ENCODE measurements around the gene PLPP7. TPM values are rescaled to one million over a fixed set of nuclear protein-coding genes. Genes with fewer than 3 reads are reported as not detected.
"Not testable (repeated sequence)": the region's sequence is repeated elsewhere in the genome, so short reads cannot be mapped to it uniquely, and the experiment has no call there.

Gene PLPP7
- total RNA-seq, 3 donors from 2014 or later, result not detected

GRCh38 chr9:131260751-131261452, 28.6 kb upstream of the PLPP7 start:
- no peaks in the 10 kb centered on the region for H3K27me3 Mint-ChIP-seq (ENCODE audit: low read depth)
- peaks cover 19% of the 10 kb centered on the region for H3K36me3 Mint-ChIP-seq (ENCODE audit: insufficient read depth)
- no peak for DNase-seq
- H3K9me3 Mint-ChIP-seq, result no peaks in the 10 kb centered on the region
- no peak for ATAC-seq
- peaks cover 61% of the 10 kb centered on the region for H3K4me1 Mint-ChIP-seq (ENCODE audit: low read depth)
- H3K4me3 Mint-ChIP-seq, result no peak overlapping the region

GRCh38 chr9:131262327-131263032, 27.0 kb upstream of the PLPP7 start:
- Mint-ChIP-seq H3K27me3 (ENCODE audit: low read depth) (no peaks in the 10 kb centered on the region), H3K4me1 (ENCODE audit: low read depth) (peaks cover 67% of the 10 kb centered on the region), H3K36me3 (ENCODE audit: insufficient read depth) (peaks cover 22% of the 10 kb centered on the region), H3K4me3 (peak overlapping the region; percentile 42), H3K9me3 (no peaks in the 10 kb centered on the region)
- ATAC-seq (no peak), DNase-seq (no peak)

GRCh38 chr9:131263033-131263343, 26.5 kb upstream of the PLPP7 start:
- Mint-ChIP-seq H3K4me3 (peak overlapping the region; percentile 42), H3K4me1 (ENCODE audit: low read depth) (peaks cover 64% of the 10 kb centered on the region), H3K36me3 (ENCODE audit: insufficient read depth) (peaks cover 22% of the 10 kb centered on the region)
- not testable (repeated sequence) for ATAC-seq; H3K9me3 Mint-ChIP-seq; DNase-seq; H3K27me3 Mint-ChIP-seq (ENCODE audit: low read depth)

- H3K4me1 Mint-ChIP-seq (ENCODE audit: low read depth), result peaks cover 68% of the 10 kb centered on the region
- H3K9me3 Mint-ChIP-seq, result no peaks in the 10 kb centered on the region
- H3K4me3 Mint-ChIP-seq, result peak overlapping the region; percentile 65
- no peak for DNase-seq
- H3K36me3 Mint-ChIP-seq (ENCODE audit: insufficient read depth), result peaks cover 22% of the 10 kb centered on the region
- H3K27me3 Mint-ChIP-seq (ENCODE audit: low read depth), result no peaks in the 10 kb centered on the region
- ATAC-seq, result no peak
These were observed 25.8 kb upstream of the PLPP7 start for GRCh38 chr9:131263701-131264100.

GRCh38 chr9:131264231-131264630, 25.3 kb upstream of the PLPP7 start:
- Mint-ChIP-seq H3K36me3 (ENCODE audit: insufficient read depth) (peaks cover 22% of the 10 kb centered on the region), H3K9me3 (no peaks in the 10 kb centered on the region), H3K27me3 (ENCODE audit: low read depth) (no peaks in the 10 kb centered on the region), H3K4me1 (ENCODE audit: low read depth) (peaks cover 69% of the 10 kb centered on the region), H3K4me3 (peak overlapping the region; percentile 65)
- DNase-seq (no peak), ATAC-seq (peak; percentile 17 to 38)

GRCh38 chr9:131266266-131267229, 23.0 kb upstream of the PLPP7 start:
- H3K4me1 Mint-ChIP-seq (ENCODE audit: low read depth), result peaks cover 83% of the 10 kb centered on the region
- H3K27me3 Mint-ChIP-seq (ENCODE audit: low read depth), result no peaks in the 10 kb centered on the region
- DNase-seq, result no peak
- no peaks in the 10 kb centered on the region for H3K9me3 Mint-ChIP-seq
- H3K4me3 Mint-ChIP-seq, result peak overlapping the region; percentile 74
- peak; percentile 40 to 42 for ATAC-seq
- H3K36me3 Mint-ChIP-seq (ENCODE audit: insufficient read depth), result peaks cover 9% of the 10 kb centered on the region

- H3K4me3 Mint-ChIP-seq, result peak overlapping the region; percentile 88
- ATAC-seq (peak in 1 of 2 donors; percentile 6), DNase-seq (no peak)
- peaks cover 3% of the 10 kb centered on the region for H3K36me3 Mint-ChIP-seq (ENCODE audit: insufficient read depth)
- H3K4me1 Mint-ChIP-seq (ENCODE audit: low read depth), result peaks cover 67% of the 10 kb centered on the region
- no peaks in the 10 kb centered on the region for H3K27me3 Mint-ChIP-seq (ENCODE audit: low read depth)
- no peaks in the 10 kb centered on the region for H3K9me3 Mint-ChIP-seq
These were observed 19.1 kb upstream of the PLPP7 start for GRCh38 chr9:131270171-131271015.

- ATAC-seq; H3K9me3 Mint-ChIP-seq; H3K36me3 Mint-ChIP-seq (ENCODE audit: insufficient read depth); H3K27me3 Mint-ChIP-seq (ENCODE audit: low read depth); DNase-seq: not testable (repeated sequence)
- peaks cover 62% of the 10 kb centered on the region for H3K4me1 Mint-ChIP-seq (ENCODE audit: low read depth)
- peak overlapping the region; percentile 88 for H3K4me3 Mint-ChIP-seq
These were observed 18.6 kb upstream of the PLPP7 start for GRCh38 chr9:131271016-131271273.

GRCh38 chr9:131271506-131271931, 18.0 kb upstream of the PLPP7 start:
- ATAC-seq, result no peak
- H3K9me3 Mint-ChIP-seq, result no peaks in the 10 kb centered on the region
- peaks cover 56% of the 10 kb centered on the region for H3K4me1 Mint-ChIP-seq (ENCODE audit: low read depth)
- H3K4me3 Mint-ChIP-seq, result peak overlapping the region; percentile 88
- no peaks in the 10 kb centered on the region for H3K27me3 Mint-ChIP-seq (ENCODE audit: low read depth)
- no peak for DNase-seq
- no peaks in the 10 kb centered on the region for H3K36me3 Mint-ChIP-seq (ENCODE audit: insufficient read depth)

GRCh38 chr9:131272212-131272611, 17.3 kb upstream of the PLPP7 start:
- Mint-ChIP-seq H3K4me1 (ENCODE audit: low read depth) (peaks cover 49% of the 10 kb centered on the region), H3K36me3 (ENCODE audit: insufficient read depth) (no peaks in the 10 kb centered on the region)
- no peak for ATAC-seq

GRCh38 chr9:131273146-131273855, 16.2 kb upstream of the PLPP7 start:
- DNase-seq, result no peak
- peaks cover 44% of the 10 kb centered on the region for H3K4me1 Mint-ChIP-seq (ENCODE audit: low read depth)
- H3K36me3 Mint-ChIP-seq (ENCODE audit: insufficient read depth), result no peaks in the 10 kb centered on the region
- H3K9me3 Mint-ChIP-seq, result no peaks in the 10 kb centered on the region
- peak overlapping the region; percentile 88 for H3K4me3 Mint-ChIP-seq
- ATAC-seq, result no peak
- no peaks in the 10 kb centered on the region for H3K27me3 Mint-ChIP-seq (ENCODE audit: low read depth)

More at GRCh38 chr9:131272212-131272611, 17.3 kb upstream of the PLPP7 start:
- DNase-seq, result no peak
- H3K9me3 Mint-ChIP-seq, result no peaks in the 10 kb centered on the region
- H3K27me3 Mint-ChIP-seq (ENCODE audit: low read depth), result no peaks in the 10 kb centered on the region
- peak overlapping the region; percentile 88 for H3K4me3 Mint-ChIP-seq

GRCh38 chr9:131273856-131274673, 15.5 kb upstream of the PLPP7 start:
- ATAC-seq (no peak), DNase-seq (no peak)
- Mint-ChIP-seq H3K27me3 (ENCODE audit: low read depth) (no peaks in the 10 kb centered on the region), H3K9me3 (no peaks in the 10 kb centered on the region), H3K4me1 (ENCODE audit: low read depth) (peaks cover 46% of the 10 kb centered on the region), H3K36me3 (ENCODE audit: insufficient read depth) (no peaks in the 10 kb centered on the region), H3K4me3 (peak overlapping the region; percentile 88)

Data from activated T-cell treated with anti-CD3 and anti-CD28 coated beads, Interleukin-2, amount 50 U/mL, for 4 hours (primary cell).